HG02852 (cell line): ENCODE measurements around the gene IRF5.
"Not testable (repeated sequence)": the region's sequence is repeated elsewhere in the genome, so short reads cannot be mapped to it uniquely, and the experiment has no call there.

Source experiments
- ATAC-seq: cut with Tn5 transposase; IDR thresholded peaks from one replicate; pipeline ENCODE4 v1.9.1; 2021; ENCODE audit warnings: mild to moderate bottlenecking, moderate library complexity; ENCODE audit not compliant: unreplicated experiment

IRF5 gene

GRCh38 chr7:128906001-128906765, 31.5 kb upstream of the IRF5 start:
- no peak for ATAC-seq

- ATAC-seq, result no peak
Measured at GRCh38 chr7:128906766-128907559, 30.8 kb upstream of the IRF5 start.

- no peak for ATAC-seq
Measured at GRCh38 chr7:128908750-128909624, 28.7 kb upstream of the IRF5 start.

- ATAC-seq, result no peak
Measured at GRCh38 chr7:128909625-128910568, 27.8 kb upstream of the IRF5 start.

- ATAC-seq, result no peak
Measured at GRCh38 chr7:128910569-128910945, 27.2 kb upstream of the IRF5 start, which contains the start of gene KCP. Gene KCP (minus strand): TSS chr7:128910709. CDS start chr7:128910676, 33 bp downstream.

GRCh38 chr7:128911423-128912031, 26.2 kb upstream of the IRF5 start:
- ATAC-seq, result no peak

GRCh38 chr7:128912281-128912680, 25.4 kb upstream of the IRF5 start:
- ATAC-seq, result no peak

- not testable (repeated sequence) for ATAC-seq
Measured at GRCh38 chr7:128912709-128913495, 24.8 kb upstream of the IRF5 start.

- ATAC-seq, result no peak
Measured at GRCh38 chr7:128913870-128914565, 23.7 kb upstream of the IRF5 start.

- ATAC-seq, result no peak
Measured at GRCh38 chr7:128914566-128915151, 23.1 kb upstream of the IRF5 start.

- ATAC-seq, result no peak
Measured at GRCh38 chr7:128915271-128915819, 22.4 kb upstream of the IRF5 start.

GRCh38 chr7:128915841-128916642, 21.7 kb upstream of the IRF5 start:
- ATAC-seq, result no peak

GRCh38 chr7:128916643-128916915, 21.1 kb upstream of the IRF5 start:
- ATAC-seq, result no peak

GRCh38 chr7:128917122-128917521, 20.6 kb upstream of the IRF5 start:
- no peak for ATAC-seq

- no peak for ATAC-seq
Measured at GRCh38 chr7:128918016-128918665, 19.6 kb upstream of the IRF5 start.

- ATAC-seq, result no peak
Measured at GRCh38 chr7:128919241-128919640, 18.5 kb upstream of the IRF5 start.
